Stomach (tissue), 9 donors: Measurements from ENCODE around the gene PEPD. TPM values are rescaled to one million over a fixed set of nuclear protein-coding genes. Genes with fewer than 3 reads are reported as not detected.

ENCODE experiments used
- DNase-seq, 2 donors: peaks; one replicate each; pipeline versions ENCODE4 v3.0.0 to v3.0.0-alpha.2; 2013 to 2019
- H3K27ac ChIP-seq, 5 donors: fragments of 200-600 bp in 4 of 5; sonication (generic) in 4 of 5; one replicate each; pipeline ENCODE4 v1.5.1; 2013 to 2019; ENCODE audit warnings: mild to moderate bottlenecking in 1 of 5, moderate library complexity in 1 of 5
- H3K27me3 ChIP-seq, 3 donors: fragments of 200-600 bp; sonication (generic); one replicate each; pipeline ENCODE4 v1.5.1; 2017 to 2019; ENCODE audit warnings: mixed run types in 1 of 3
- H3K36me3 ChIP-seq, 4 donors: fragments of 200-600 bp; sonication (generic); 1 replicate in 3 of 4; 2 replicates in 1 of 4; pipeline ENCODE4 v1.5.1; 2016 to 2019
- H3K4me1 ChIP-seq, 4 donors: fragments of 200-600 bp; sonication (generic); one replicate each; pipeline ENCODE4 v1.5.1; 2016 to 2019
- H3K4me3 ChIP-seq, 4 donors: fragments of 200-600 bp; sonication (generic) in 3 of 4; one replicate each; pipeline ENCODE4 v1.5.1; 2016 to 2019; ENCODE audit warnings: mild to moderate bottlenecking in 1 of 4
- H3K9me3 ChIP-seq, 4 donors: fragments of 200-600 bp; sonication (generic); one replicate each; pipeline ENCODE4 v1.5.1; 2016 to 2019
- CTCF ChIP-seq, 7 experiments: fragments of 450-650 bp in 4 of 7; fragments of 200-600 bp in 3 of 7; sonication (generic) in 3 of 7; IDR thresholded peaks; one replicate each; pipeline ENCODE4 v1.5.1; 2016 to 2019; ENCODE audit warnings: antibody characterized with exemption in 7 of 7, control low read depth in 2 of 7, mild to moderate bottlenecking in 1 of 7
- EP300 ChIP-seq: sonication (generic); formaldehyde crosslinking; IDR thresholded peaks from one replicate; pipeline ENCODE4 v1.6.1; 2017; ENCODE audit warnings: antibody characterized with exemption
- POLR2A ChIP-seq, 4 donors: fragments of 450-650 bp; IDR thresholded peaks; one replicate each; pipeline ENCODE4 v1.6.1; 2016; ENCODE audit warnings: antibody characterized with exemption in 4 of 4, control low read depth in 2 of 4, mild to moderate bottlenecking in 1 of 4, moderate library complexity in 1 of 4
- POLR2AphosphoS5 ChIP-seq, 3 donors: sonication (generic); formaldehyde crosslinking; IDR thresholded peaks; one replicate each; pipeline ENCODE4 v1.6.1; 2016; ENCODE audit warnings: antibody characterized with exemption in 3 of 3
- WGBS, 5 donors: extraction: QIAGEN DNeasy Blood & Tissue Kit in 3 of 5; methylation state at CpG; one replicate each; pipeline versions ENCODE4 v1.1.5 to v1.1.7; 2013 to 2018; 5-methylcytosine and 5-hydroxymethylcytosine counted together
- intact Hi-C: fragments of 100-400 bp; cut with DNase I; formaldehyde crosslinking; loops from one replicate; pipeline ENCODE4 v1.15.1; 2023; ENCODE audit warnings: low total_unique reads
- polyA plus RNA-seq, 3 donors: library from polyadenylated mRNA; stranded (reverse); fragments of 200-250 nt; gene quantifications; one replicate each; pipeline ENCODE4 v1.2.3, GENCODE V29; 2013
- total RNA-seq, 5 donors: library from RNA; depleted of rRNA; stranded (reverse); fragments of >200 nt; gene quantifications; one replicate each; pipeline versions ENCODE4 v1.1.0 to v1.2.3, GENCODE V29; 2014 to 2016
- donor health status: healthy with polysubstance abuse.
- donor health status: Bipolar disorder and iron deficiency.
- donor health status: healthy.

PEPD gene
- total and polyA plus RNA-seq, 8 donors, result 8.8 to 99.4 (median 42.7) TPM

GRCh38 chr19:33552191-33552927, 30.8 kb upstream of the PEPD start:
- H3K4me3 ChIP-seq, result no peak overlapping the region
- H3K27me3 ChIP-seq, result peaks cover 0 to 11% (median 0%) of the 10 kb centered on the region in 3 donors
- H3K27ac ChIP-seq, result no peak overlapping the region
- DNase-seq, result no peak
- TF ChIP-seq CTCF (IDR thresholded peaks at IDR 0.05) (no peak), EP300 (no peak), POLR2AphosphoS5 (IDR thresholded peaks at IDR 0.05) (no peak), POLR2A (IDR thresholded peaks at IDR 0.05) (no peak)
- 79 to 87% (median 85%) methylated on average over 15 to 18 of the region's 18 CpGs for WGBS, 5 donors
- H3K36me3 ChIP-seq, result no peaks in the 10 kb centered on the region
- no peaks in the 10 kb centered on the region for H3K4me1 ChIP-seq
- intact Hi-C loops, result no loop called here
- no peaks in the 10 kb centered on the region for H3K9me3 ChIP-seq

GRCh38 chr19:33551676-33552075, 30.1 kb upstream of the PEPD start:
- no peaks in the 10 kb centered on the region for H3K36me3 ChIP-seq
- TF ChIP-seq EP300 (no peak), POLR2AphosphoS5 (IDR thresholded peaks at IDR 0.05) (no peak), POLR2A (IDR thresholded peaks at IDR 0.05) (no peak), CTCF (IDR thresholded peaks at IDR 0.05) (no peak)
- no peaks in the 10 kb centered on the region for H3K4me1 ChIP-seq
- H3K4me3 ChIP-seq, result no peak overlapping the region
- DNase-seq, result no peak
- no peaks in the 10 kb centered on the region for H3K9me3 ChIP-seq
- intact Hi-C loops, result no loop called here
- H3K27me3 ChIP-seq, result peaks cover 0 to 16% (median 0%) of the 10 kb centered on the region in 3 donors
- H3K27ac ChIP-seq, result no peak overlapping the region
- WGBS, 5 donors, result 75 to 84% (median 78%) methylated on average over 6 of the region's 6 CpGs

GRCh38 chr19:33550768-33551167, 29.2 kb upstream of the PEPD start:
- Histone ChIP-seq H3K4me3 (no peak overlapping the region), H3K9me3 (peaks cover 0 to 6% (median 0%) of the 10 kb centered on the region in 4 donors), H3K4me1 (no peaks in the 10 kb centered on the region), H3K27me3 (peaks cover 0 to 16% (median 0%) of the 10 kb centered on the region in 3 donors), H3K27ac (no peak overlapping the region), H3K36me3 (no peaks in the 10 kb centered on the region)
- 75 to 92% (median 90%) methylated on average over 4 to 5 of the region's 5 CpGs for WGBS, 5 donors
- intact Hi-C loops, result no loop called here
- DNase-seq, result no peak
- TF ChIP-seq EP300, result no peak
- no peak for TF ChIP-seq POLR2A (IDR thresholded peaks at IDR 0.05)
- TF ChIP-seq CTCF (IDR thresholded peaks at IDR 0.05), result no peak
- TF ChIP-seq POLR2AphosphoS5 (IDR thresholded peaks at IDR 0.05), result no peak

GRCh38 chr19:33547676-33548075, 26.1 kb upstream of the PEPD start:
- Histone ChIP-seq H3K27me3 (peaks cover 0 to 44% (median 3%) of the 10 kb centered on the region in 3 donors), H3K9me3 (peaks cover 0 to 8% (median 0%) of the 10 kb centered on the region in 4 donors), H3K36me3 (no peaks in the 10 kb centered on the region), H3K4me3 (no peak overlapping the region), H3K4me1 (no peaks in the 10 kb centered on the region), H3K27ac (no peak overlapping the region)
- WGBS, 5 donors, result 62 to 77% (median 71%) methylated on average over 3 of the region's 3 CpGs
- no peak for TF ChIP-seq POLR2AphosphoS5 (IDR thresholded peaks at IDR 0.05)
- no peak for TF ChIP-seq EP300
- TF ChIP-seq CTCF (IDR thresholded peaks at IDR 0.05), result no peak
- TF ChIP-seq POLR2A (IDR thresholded peaks at IDR 0.05), result no peak
- no peak for DNase-seq
- intact Hi-C loops, result no loop called here
